Lung microvascular endothelial cell (primary cell): ENCODE results near the gene TOM1L2. TPM values are rescaled to one million over a fixed set of nuclear protein-coding genes. Genes with fewer than 3 reads are reported as not detected.
"Not testable (repeated sequence)": the region's sequence is repeated elsewhere in the genome, so short reads cannot be mapped to it uniquely, and the experiment has no call there.

Experiments used
- DNase-seq, 2 donors: peaks; one replicate each; pipeline versions ENCODE4 v3.0.0 to v3.0.0-alpha.2; 2010; ENCODE audit warnings: low read depth in 2 of 2
- total RNA-seq: library from RNA; depleted of rRNA; stranded (reverse); fragments of >200 nt; gene quantifications from 2 replicates; pipeline ENCODE4 v1.2.1, GENCODE V29; 2014

The TOM1L2 gene
- total RNA-seq, 1 donor from 2014 or later: 18.5 TPM

GRCh38 chr17:17808200-17808599 lies 164.0 kb downstream of the TOM1L2 start:
- not testable (repeated sequence) for DNase-seq

- no peak for DNase-seq
Measured at GRCh38 chr17:17807440-17807839, 164.8 kb downstream of the TOM1L2 start.

DNA sequence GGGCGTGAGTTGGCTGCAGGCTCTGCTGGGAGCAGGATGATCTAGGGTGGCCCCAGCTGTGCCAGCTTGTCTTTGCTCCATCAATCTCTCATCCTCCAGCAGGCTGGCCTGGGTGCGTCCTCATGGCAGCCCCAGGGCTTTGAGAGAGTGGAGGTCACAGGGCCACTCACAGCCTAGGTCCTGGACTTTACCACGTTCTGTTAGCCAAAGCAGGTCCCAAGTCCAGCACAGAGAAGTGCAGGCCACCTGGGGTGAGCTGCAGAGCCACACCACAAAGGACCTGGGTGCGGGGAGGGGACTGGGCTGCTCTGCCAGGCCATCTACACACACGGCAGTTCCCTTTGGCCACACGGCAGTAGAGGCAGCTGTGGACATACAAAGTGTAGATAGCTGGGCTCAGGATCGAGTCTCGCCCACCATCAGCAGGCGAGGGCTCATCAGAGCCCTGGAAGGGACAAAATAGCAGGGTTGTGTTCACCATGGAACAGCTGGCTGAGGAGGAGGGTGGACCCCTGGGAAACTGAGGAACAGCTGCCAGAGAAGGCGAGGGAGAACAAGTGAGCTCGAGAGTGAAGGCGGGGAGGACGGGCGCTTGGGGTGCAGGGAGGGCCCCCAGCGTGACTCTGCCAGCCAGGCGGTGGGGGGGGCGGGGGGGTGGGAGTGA lies 165.5 kb downstream of the TOM1L2 start:
- DNase-seq: no peak

GRCh38 chr17:17806035-17806434 lies 166.2 kb downstream of the TOM1L2 start:
- DNase-seq: no peak

DNA sequence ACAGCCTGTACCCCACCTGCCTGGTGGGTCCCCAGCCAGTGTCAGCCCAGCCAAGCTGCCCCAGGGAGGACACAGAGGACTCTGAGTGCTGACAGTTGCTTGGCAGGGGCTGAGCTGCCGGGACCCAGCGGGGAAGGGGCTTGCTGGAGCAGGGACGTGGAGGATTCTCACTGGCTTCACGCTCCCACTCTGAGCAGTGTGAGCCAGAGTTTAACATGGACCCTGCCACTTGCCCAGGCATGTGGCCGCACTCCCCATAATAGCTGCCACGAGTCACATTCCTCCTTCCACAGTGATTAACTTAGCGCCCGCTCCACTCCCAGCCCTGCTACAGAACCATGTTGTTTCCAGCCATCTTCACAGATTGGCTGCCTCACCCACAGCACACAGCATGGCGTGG lies 166.6 kb downstream of the TOM1L2 start:
- DNase-seq: no peak

- no peak for DNase-seq
Measured at GRCh38 chr17:17804007-17804406, 168.2 kb downstream of the TOM1L2 start.

GRCh38 chr17:17801800-17802481 lies 170.3 kb downstream of the TOM1L2 start:
- no peak for DNase-seq

DNA sequence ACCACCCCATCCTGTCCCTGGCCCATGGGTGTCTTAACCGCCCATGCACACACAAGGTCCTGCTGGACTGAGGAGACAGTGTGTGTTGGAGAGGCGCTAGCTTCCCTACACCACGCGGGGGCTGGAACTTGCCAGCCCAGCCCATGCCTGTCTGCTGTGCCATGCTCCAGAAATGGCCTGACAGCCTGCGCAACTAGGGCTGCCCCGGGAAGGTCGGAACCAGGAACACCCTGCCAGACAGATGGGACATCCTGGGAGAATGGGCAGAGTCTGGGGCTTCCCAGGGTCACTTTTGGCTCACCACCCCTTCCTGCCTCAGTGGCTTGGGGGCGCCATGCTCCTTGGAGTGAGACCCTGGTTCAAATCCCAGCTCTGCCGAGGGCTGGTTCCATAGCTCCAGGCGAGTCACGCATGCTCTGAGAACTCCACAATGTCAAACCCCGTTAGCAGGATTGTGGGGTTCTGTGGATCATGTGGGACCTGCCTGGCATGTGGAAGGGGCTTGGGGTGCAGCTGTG lies 171.6 kb downstream of the TOM1L2 start:
- no peak for DNase-seq

- no peak for DNase-seq
Measured at GRCh38 chr17:17798573-17799255, 173.5 kb downstream of the TOM1L2 start.

DNA sequence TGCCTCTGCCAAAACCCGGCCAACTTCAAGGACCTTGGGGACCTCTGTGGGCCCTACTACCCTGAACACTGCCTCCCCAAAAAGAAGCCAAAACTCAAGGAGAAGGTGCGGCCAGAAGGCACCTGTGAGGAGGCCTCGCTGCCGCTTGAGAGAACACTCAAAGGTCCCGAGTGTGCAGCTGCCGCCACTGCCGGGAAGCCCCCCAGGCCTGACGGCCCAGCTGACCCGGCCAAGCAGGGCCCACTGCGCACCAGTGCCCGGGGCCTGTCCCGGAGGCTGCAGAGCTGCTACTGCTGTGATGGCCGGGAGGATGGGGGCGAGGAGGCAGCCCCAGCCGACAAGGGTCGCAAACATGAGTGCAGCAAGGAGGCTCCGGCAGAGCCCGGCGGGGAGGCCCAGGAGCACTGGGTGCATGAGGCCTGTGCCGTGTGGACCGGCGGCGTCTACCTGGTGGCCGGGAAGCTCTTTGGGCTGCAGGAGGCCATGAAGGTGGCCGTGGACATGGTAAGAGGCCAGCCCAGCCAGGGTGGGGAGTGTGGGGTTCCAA lies 174.1 kb downstream of the TOM1L2 start:
- DNase-seq: no peak

DNA sequence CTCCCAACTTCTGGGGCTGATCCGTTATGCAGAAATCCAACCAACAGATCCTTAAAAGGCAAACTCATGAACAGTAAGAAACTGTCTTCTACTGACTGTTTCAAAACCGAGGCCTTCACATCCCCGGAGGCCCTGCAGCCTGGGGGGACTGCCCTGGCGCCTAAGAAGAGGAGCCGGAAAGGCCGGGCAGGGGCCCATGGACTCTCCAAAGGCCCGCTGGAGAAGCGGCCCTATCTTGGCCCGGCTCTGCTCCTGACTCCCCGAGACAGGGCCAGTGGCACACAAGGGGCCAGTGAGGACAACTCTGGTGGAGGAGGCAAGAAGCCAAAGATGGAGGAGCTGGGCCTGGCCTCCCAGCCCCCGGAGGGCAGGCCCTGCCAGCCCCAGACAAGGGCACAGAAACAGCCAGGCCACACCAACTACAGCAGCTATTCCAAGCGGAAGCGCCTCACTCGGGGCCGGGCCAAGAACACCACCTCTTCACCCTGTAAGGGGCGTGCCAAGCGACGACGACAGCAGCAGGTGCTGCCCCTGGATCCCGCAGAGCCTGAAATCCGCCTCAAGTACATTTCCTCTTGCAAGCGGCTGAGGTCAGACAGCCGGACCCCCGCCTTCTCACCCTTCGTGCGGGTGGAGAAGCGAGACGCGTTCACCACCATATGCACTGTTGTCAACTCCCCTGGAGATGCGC lies 174.9 kb downstream of the TOM1L2 start:
- no peak for DNase-seq

DNA sequence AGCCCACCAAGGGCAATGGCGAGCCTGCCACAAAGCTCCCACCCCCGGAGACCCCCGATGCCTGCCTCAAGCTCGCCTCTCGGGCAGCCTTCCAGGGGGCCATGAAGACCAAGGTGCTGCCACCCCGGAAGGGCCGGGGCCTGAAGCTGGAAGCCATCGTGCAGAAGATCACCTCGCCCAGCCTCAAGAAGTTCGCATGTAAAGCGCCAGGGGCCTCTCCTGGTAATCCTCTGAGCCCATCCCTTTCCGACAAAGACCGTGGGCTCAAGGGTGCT lies 175.5 kb downstream of the TOM1L2 start:
- no peak for DNase-seq

DNA sequence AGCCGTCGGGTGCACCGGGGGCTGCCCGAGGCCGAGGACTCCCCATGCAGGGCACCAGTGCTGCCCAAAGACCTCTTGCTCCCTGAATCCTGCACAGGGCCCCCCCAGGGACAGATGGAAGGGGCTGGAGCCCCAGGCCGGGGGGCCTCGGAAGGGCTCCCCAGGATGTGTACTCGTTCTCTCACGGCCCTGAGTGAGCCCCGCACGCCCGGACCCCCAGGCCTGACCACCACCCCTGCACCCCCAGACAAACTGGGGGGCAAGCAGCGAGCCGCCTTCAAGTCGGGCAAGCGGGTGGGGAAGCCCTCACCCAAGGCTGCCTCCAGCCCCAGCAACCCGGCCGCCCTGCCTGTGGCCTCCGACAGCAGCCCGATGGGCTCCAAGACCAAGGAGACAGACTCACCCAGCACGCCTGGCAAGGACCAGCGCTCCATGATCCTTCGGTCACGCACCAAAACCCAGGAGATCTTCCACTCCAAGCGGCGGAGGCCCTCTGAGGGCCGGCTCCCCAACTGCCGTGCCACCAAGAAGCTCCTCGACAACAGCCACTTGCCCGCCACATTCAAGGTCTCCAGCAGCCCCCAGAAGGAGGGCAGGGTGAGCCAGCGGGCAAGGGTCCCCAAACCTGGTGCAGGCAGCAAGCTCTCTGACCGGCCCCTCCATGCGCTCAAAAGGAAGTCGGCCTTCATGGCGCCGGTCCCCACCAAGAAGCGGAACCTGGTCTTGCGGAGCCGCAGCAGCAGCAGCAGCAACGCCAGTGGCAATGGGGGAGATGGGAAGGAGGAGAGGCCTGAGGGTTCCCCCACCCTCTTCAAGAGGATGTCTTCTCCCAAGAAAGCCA lies 176.0 kb downstream of the TOM1L2 start:
- no peak for DNase-seq

GRCh38 chr17:17795296-17795695 lies 176.9 kb downstream of the TOM1L2 start:
- DNase-seq: no peak

DNA sequence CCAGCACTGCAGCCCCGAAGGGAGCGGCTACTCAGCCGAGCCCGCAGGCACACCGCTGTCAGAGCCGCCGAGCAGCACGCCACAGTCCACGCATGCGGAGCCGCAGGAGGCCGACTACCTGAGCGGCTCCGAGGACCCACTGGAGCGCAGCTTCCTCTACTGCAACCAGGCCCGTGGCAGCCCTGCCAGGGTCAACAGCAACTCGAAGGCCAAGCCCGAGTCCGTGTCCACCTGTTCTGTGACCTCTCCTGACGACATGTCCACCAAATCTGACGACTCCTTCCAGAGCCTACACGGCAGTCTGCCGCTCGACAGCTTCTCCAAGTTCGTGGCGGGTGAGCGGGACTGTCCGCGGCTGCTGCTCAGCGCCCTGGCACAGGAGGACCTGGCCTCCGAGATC lies 177.8 kb downstream of the TOM1L2 start:
- no peak for DNase-seq

Other genes starting within 250 kb of the TOM1L2 start
- gene SREBF1, start 135.4 kb downstream of the TOM1L2 start, total RNA-seq: 28.4 and 41.4 TPM in 2 replicates
- gene DRC3, start 462 bp upstream of the TOM1L2 start, total RNA-seq: 1.1 and 2.0 TPM in 2 replicates
- 14.8 and 15.1 TPM in 2 replicates for gene ATPAF2, start 66.8 kb upstream of the TOM1L2 start, total RNA-seq
- gene GID4, start 67.0 kb upstream of the TOM1L2 start, total RNA-seq: 5.2 and 5.6 TPM in 2 replicates
- gene DRG2, start 115.5 kb upstream of the TOM1L2 start, total RNA-seq: 23.8 and 31.3 TPM in 2 replicates
- under 0.01 and 0.22 TPM in 2 replicates for gene MYO15A, start 136.4 kb upstream of the TOM1L2 start, total RNA-seq
- 43.6 and 70.6 TPM in 2 replicates for gene ALKBH5, start 211.4 kb upstream of the TOM1L2 start, total RNA-seq